D721Med (cell line): ENCODE measurements around the gene VAV3.

ENCODE experiments used
- DNase-seq: peaks from one replicate; pipeline ENCODE4 v3.0.0; 2011; ENCODE audit warnings: low spot score; ENCODE audit not compliant: insufficient read length
- FAIRE-seq: peaks from 2 replicates; lab custom pipeline; 2011; peaks lifted over from hg19 to GRCh38; lab: Jason Lieb, UNC
- TF ChIP-seq, protein P1 (sequence below): IDR thresholded peaks from 2 replicates; pipeline ENCODE4 v1.5.1; 2012; ENCODE audit warnings: mild to moderate bottlenecking, control low read depth; ENCODE audit not compliant: insufficient read depth; ENCODE audit errors: missing control alignments

Gene VAV3

GRCh38 chr1:107810291-107810951, 154.6 kb downstream of the VAV3 start:
- DNase-seq (no peak), FAIRE-seq (no peak)
- TF ChIP-seq, protein P1, sequence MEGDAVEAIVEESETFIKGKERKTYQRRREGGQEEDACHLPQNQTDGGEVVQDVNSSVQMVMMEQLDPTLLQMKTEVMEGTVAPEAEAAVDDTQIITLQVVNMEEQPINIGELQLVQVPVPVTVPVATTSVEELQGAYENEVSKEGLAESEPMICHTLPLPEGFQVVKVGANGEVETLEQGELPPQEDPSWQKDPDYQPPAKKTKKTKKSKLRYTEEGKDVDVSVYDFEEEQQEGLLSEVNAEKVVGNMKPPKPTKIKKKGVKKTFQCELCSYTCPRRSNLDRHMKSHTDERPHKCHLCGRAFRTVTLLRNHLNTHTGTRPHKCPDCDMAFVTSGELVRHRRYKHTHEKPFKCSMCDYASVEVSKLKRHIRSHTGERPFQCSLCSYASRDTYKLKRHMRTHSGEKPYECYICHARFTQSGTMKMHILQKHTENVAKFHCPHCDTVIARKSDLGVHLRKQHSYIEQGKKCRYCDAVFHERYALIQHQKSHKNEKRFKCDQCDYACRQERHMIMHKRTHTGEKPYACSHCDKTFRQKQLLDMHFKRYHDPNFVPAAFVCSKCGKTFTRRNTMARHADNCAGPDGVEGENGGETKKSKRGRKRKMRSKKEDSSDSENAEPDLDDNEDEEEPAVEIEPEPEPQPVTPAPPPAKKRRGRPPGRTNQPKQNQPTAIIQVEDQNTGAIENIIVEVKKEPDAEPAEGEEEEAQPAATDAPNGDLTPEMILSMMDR: no peak

- TF ChIP-seq, protein P1: no peak
- FAIRE-seq (no peak), DNase-seq (no peak)
Observed at GRCh38 chr1:107807855-107808254, 157.1 kb downstream of the VAV3 start.

DNA sequence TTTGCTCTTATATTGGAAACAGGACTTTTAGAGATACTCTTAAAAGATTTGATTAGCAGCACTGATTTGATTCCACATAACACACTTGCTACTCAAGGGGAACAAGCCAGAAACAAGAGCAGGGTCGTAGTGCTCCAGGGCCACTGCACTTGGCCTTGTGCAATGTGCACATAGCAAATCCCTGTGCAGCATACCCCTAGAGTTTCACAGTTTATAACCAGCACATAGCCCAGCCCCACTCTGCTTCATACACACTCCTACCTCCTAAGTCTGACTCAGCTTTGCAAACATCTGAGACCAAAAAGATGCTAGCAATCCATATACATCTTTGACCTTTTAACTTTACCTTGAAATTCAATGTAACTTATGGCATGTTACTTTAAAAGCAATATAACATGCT, 157.6 kb downstream of the VAV3 start:
- no peak for DNase-seq
- FAIRE-seq: no peak
- TF ChIP-seq, protein P1: no peak

DNA sequence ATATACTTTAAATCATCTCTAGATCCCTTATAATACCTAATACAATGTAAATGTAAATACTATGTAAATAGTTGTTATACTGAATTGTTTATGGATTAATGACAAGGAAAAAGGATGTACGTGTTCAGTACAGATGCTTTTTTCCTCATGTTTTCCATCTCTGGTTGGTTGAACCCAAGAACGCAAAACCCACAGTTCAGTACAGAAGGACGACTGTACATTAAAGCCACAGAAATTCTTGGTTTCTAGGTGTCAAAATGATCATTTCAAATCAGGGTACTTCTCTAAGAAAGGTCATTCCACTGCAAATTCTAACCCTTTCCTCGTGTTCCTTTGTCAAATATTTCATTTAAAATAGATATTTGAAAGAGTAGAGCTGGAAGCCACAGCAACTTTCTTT, 158.1 kb downstream of the VAV3 start:
- DNase-seq (no peak), FAIRE-seq (no peak)
- TF ChIP-seq, protein P1: no peak

DNA sequence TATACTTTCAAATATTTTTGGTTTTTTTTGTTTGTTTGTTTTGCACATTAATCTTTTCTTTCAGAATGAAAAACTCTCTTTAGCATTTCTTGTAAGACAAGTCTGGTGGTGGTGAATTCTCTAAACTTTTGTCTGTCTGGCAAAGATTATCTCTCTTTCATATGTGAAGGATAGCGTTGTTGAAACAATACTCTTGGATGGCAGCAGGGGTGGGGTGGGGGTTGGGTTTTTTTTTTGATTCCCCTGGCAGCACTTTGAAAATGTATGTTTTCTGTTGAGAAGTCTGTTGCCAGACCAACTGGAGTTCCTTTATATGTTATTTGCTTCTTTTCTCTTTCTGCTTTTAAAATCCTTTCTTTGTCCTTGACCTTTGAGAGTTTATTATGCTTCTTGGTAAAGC, 160.2 kb downstream of the VAV3 start:
- no peak for DNase-seq
- TF ChIP-seq, protein P1: no peak
- no peak for FAIRE-seq

- DNase-seq (no peak), FAIRE-seq (no peak)
- TF ChIP-seq, protein P1: no peak
Observed at GRCh38 chr1:107804134-107804533, 160.8 kb downstream of the VAV3 start.

- FAIRE-seq (no peak), DNase-seq (no peak)
- TF ChIP-seq, protein P1: no peak
Observed at GRCh38 chr1:107803579-107803978, 161.4 kb downstream of the VAV3 start.
